AG04449 (cell line): ENCODE results near the gene NTSR1.

Experiments
- CTCF ChIA-PET: fragments of 350-600 bp; formaldehyde crosslinking; extraction: SDS; loops from one replicate; lab custom pipeline; 2021; ENCODE audit warnings: antibody characterized with exemption; lab: Yijun Ruan, JAX
- POLR2A ChIA-PET: fragments of 400-600, 350-600 bp; formaldehyde crosslinking; extraction: SDS; loops from one replicate; lab custom pipeline; 2020; ENCODE audit warnings: antibody characterized with exemption, inconsistent platforms; lab: Yijun Ruan, JAX
- DNase-seq: peaks from one replicate; pipeline ENCODE4 v3.0.0-alpha.2; 2010; ENCODE audit warnings: low read depth, low spot score
- H3K4me3 ChIP-seq: 2 replicates; pipeline ENCODE4 v1.5.1; 2011; ENCODE audit warnings: low read depth, mild to moderate bottlenecking, control low read depth, low read length
- TF ChIP-seq, protein P1 (sequence below): IDR thresholded peaks from one replicate; pipeline ENCODE4 v1.5.1; 2011; ENCODE audit warnings: mild to moderate bottlenecking, moderate library complexity, low read length, control low read depth, inconsistent platforms; ENCODE audit not compliant: insufficient read depth; ENCODE audit errors: missing control alignments

NTSR1 gene

DNA sequence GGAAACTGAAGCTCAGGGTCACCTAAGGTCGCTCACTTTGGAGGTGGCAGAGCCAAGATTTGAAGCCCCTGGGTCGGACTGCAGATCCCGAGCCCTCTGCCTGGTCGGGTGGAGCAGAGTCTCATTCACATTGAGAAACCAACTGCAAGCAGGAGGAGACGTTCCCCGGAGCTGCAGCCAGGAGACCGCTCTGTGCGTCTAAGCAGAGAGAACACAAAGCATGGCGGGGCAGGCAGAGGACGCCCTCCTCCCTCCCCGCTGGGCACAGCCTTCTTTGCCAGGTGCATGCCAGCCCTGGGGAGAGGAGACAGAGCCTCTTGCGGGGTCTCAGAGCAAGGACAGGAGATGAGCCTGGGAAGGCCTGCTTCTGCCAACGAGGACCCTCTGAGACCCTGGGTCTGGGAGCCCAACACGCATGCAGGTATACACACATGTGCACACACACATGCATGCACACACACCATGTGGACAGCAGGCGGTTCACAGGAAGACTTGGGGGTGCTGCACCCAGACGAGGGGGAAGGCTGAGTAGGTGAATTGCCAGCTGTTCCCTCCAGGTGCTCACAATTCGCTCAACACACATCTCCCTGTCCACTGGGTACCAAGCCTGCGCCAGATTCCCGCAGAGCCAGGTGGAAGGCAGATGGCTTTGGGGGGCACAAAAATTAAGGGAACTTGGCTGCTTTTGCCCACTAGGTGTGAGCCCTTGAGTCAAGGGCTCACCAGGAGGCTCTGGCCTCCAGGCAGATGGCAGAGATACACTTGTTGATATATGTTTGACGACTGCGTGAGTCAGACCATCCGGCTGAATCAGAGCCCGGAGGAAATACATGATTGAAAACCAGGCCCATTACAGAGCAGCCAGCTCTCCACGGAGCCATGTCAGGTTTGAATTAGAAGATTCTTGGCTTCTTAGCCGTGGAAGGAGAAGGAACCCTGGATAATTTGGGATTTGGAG lies 5.5 kb upstream of the NTSR1 start:
- POLR2A ChIA-PET, result no interaction called here
- CTCF ChIA-PET, result interaction anchor here (0.9 to 6.4 kb wide), 10 partner anchors 9 to 105 kb away, joined by 3 to 52 read pairs (median 4); no protein-coding TSS in a partner anchor

DNA sequence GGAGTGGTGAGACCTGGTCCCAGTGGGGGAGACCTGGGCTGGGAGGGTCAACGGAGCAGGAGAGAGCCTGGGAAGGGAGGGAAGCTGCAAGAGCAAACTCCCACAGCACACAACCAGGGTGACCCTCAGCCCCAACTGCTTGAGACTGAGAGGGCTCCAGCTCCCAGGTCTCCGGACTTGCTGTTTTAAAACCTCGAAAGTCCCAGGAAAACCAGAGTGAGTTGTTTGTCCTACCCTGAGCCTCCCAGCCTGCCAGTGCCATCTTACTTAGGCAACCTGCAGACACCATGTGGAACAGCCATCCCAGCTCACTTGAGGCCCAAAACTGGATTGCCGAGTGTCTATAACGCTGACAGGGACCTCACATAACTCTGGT lies 4.8 kb upstream of the NTSR1 start:
- POLR2A ChIA-PET, result interaction anchor here (0.5 kb wide), 1 partner anchor 37 kb away, joined by 3 read pairs; no protein-coding TSS in a partner anchor
- TF ChIP-seq, protein P1, sequence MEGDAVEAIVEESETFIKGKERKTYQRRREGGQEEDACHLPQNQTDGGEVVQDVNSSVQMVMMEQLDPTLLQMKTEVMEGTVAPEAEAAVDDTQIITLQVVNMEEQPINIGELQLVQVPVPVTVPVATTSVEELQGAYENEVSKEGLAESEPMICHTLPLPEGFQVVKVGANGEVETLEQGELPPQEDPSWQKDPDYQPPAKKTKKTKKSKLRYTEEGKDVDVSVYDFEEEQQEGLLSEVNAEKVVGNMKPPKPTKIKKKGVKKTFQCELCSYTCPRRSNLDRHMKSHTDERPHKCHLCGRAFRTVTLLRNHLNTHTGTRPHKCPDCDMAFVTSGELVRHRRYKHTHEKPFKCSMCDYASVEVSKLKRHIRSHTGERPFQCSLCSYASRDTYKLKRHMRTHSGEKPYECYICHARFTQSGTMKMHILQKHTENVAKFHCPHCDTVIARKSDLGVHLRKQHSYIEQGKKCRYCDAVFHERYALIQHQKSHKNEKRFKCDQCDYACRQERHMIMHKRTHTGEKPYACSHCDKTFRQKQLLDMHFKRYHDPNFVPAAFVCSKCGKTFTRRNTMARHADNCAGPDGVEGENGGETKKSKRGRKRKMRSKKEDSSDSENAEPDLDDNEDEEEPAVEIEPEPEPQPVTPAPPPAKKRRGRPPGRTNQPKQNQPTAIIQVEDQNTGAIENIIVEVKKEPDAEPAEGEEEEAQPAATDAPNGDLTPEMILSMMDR, result no peak
- CTCF ChIA-PET, result interaction anchor here (0.9 to 6.4 kb wide), 9 partner anchors 9 to 105 kb away, joined by 3 to 52 read pairs (median 4); no protein-coding TSS in a partner anchor
- no peak for DNase-seq
- H3K4me3 ChIP-seq, result no peak overlapping the region

More for the DNA sequence above, 5.5 kb upstream of the NTSR1 start:
- TF ChIP-seq, protein P1, result peak; percentile 35
- peak; percentile 54 for DNase-seq
- no peak overlapping the region for H3K4me3 ChIP-seq

- peak; percentile 38 for DNase-seq
- CTCF ChIA-PET, result interaction anchor here (1.0 to 6.4 kb wide), 7 partner anchors 8 to 104 kb away, joined by 3 to 52 read pairs (median 4); no protein-coding TSS in a partner anchor
- POLR2A ChIA-PET, result interaction anchor here (0.5 kb wide), 1 partner anchor 36 kb away, joined by 3 read pairs; no protein-coding TSS in a partner anchor
- TF ChIP-seq, protein P1, result peak; percentile 5
- no peak overlapping the region for H3K4me3 ChIP-seq
Measured at GRCh38 chr20:62704341-62704948, 4.2 kb upstream of the NTSR1 start.

GRCh38 chr20:62705627-62706026 lies 3.0 kb upstream of the NTSR1 start:
- no peak for DNase-seq
- ChIA-PET CTCF (interaction anchor here (1.9 to 6.4 kb wide), 2 partner anchors 19 to 86 kb away, joined by 5 to 52 read pairs; no protein-coding TSS in a partner anchor), POLR2A (no interaction called here)
- TF ChIP-seq, protein P1, result no peak
- H3K4me3 ChIP-seq, result no peak overlapping the region

GRCh38 chr20:62706344-62706743 lies 2.3 kb upstream of the NTSR1 start:
- ChIA-PET POLR2A (no interaction called here), CTCF (interaction anchor here (1.9 to 6.4 kb wide), 2 partner anchors 20 to 85 kb away, joined by 5 to 52 read pairs; no protein-coding TSS in a partner anchor)
- no peak for DNase-seq
- no peak overlapping the region for H3K4me3 ChIP-seq
- TF ChIP-seq, protein P1, result no peak
